Suprapubic skin (tissue), 3 donors: ENCODE measurements around the gene ME3.

Experiments
- EP300 ChIP-seq: sonication (generic); formaldehyde crosslinking; IDR thresholded peaks from one replicate; pipeline ENCODE4 v1.6.1; 2017; ENCODE audit warnings: antibody characterized with exemption
- TF ChIP-seq, protein P1 (sequence below), 2 donors: fragments of 200-600 bp in 1 of 2; fragments of 450-650 bp in 1 of 2; sonication (generic) in 1 of 2; IDR thresholded peaks; one replicate each; pipeline ENCODE4 v1.5.1; 2016 to 2019; ENCODE audit warnings: antibody characterized with exemption in 2 of 2, mild to moderate bottlenecking in 1 of 2, moderate library complexity in 1 of 2

GRCh38 chr11:86687185-86687778 lies 14.9 kb upstream of the ME3 start:
- TF ChIP-seq, protein P1, sequence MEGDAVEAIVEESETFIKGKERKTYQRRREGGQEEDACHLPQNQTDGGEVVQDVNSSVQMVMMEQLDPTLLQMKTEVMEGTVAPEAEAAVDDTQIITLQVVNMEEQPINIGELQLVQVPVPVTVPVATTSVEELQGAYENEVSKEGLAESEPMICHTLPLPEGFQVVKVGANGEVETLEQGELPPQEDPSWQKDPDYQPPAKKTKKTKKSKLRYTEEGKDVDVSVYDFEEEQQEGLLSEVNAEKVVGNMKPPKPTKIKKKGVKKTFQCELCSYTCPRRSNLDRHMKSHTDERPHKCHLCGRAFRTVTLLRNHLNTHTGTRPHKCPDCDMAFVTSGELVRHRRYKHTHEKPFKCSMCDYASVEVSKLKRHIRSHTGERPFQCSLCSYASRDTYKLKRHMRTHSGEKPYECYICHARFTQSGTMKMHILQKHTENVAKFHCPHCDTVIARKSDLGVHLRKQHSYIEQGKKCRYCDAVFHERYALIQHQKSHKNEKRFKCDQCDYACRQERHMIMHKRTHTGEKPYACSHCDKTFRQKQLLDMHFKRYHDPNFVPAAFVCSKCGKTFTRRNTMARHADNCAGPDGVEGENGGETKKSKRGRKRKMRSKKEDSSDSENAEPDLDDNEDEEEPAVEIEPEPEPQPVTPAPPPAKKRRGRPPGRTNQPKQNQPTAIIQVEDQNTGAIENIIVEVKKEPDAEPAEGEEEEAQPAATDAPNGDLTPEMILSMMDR (IDR thresholded peaks at IDR 0.05) = no peak
- TF ChIP-seq EP300 = no peak
